Kidney epithelial cell (primary cell): ENCODE measurements around the gene KCNJ5. TPM values are rescaled to one million over a fixed set of nuclear protein-coding genes. Genes with fewer than 3 reads are reported as not detected.

Source experiments
- DNase-seq: peaks from one replicate; pipeline ENCODE4 v3.0.0-alpha.2; 2010; ENCODE audit warnings: low read depth
- H3K27me3 ChIP-seq: 2 replicates; pipeline ENCODE4 v1.6.0; 2011; ENCODE audit warnings: low read length; ENCODE audit not compliant: control insufficient read depth, insufficient read depth
- H3K36me3 ChIP-seq: 2 replicates; pipeline ENCODE4 v1.5.1; 2011; ENCODE audit warnings: low read length; ENCODE audit not compliant: control insufficient read depth, insufficient read depth
- H3K4me3 ChIP-seq: 2 replicates; pipeline ENCODE4 v1.5.1; 2011; ENCODE audit warnings: low read depth, mild to moderate bottlenecking, control low read depth, low read length
- CTCF ChIP-seq: IDR thresholded peaks from 2 replicates; pipeline ENCODE4 v1.5.1; 2011; ENCODE audit warnings: mild to moderate bottlenecking, moderate library complexity, low read length, control low read depth, inconsistent platforms; ENCODE audit not compliant: insufficient read depth, poor library complexity, severe bottlenecking
- total RNA-seq: library from RNA; depleted of rRNA; stranded (reverse); fragments of >200 nt; gene quantifications from 2 replicates; pipeline ENCODE4 v1.2.3, GENCODE V29; 2015

Gene KCNJ5
- total RNA-seq, 1 donor from 2014 or later, result 3.4 TPM

DNA sequence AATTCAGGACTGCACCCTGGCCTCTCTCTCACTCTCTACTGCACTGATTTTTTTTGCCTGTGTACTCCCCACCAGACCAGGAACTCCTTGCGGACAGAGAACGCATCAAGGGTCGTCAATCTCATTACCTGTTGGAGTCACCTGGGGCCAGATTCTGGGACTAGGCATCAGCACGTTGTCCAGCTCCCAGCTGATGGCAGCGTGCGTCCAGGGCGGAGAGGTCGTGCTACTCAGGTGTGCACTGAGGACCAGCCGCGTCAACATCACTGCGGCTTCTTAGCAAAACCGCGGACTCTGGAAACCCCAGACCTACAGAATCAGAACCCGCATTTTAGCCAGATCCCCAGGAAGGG is 13.1 kb downstream of the KCNJ5 start:
- Histone ChIP-seq H3K36me3 (no peaks in the 10 kb centered on the region), H3K4me3 (no peak overlapping the region), H3K27me3 (no peaks in the 10 kb centered on the region)
- DNase-seq, result no peak
- no peak for TF ChIP-seq CTCF

DNA sequence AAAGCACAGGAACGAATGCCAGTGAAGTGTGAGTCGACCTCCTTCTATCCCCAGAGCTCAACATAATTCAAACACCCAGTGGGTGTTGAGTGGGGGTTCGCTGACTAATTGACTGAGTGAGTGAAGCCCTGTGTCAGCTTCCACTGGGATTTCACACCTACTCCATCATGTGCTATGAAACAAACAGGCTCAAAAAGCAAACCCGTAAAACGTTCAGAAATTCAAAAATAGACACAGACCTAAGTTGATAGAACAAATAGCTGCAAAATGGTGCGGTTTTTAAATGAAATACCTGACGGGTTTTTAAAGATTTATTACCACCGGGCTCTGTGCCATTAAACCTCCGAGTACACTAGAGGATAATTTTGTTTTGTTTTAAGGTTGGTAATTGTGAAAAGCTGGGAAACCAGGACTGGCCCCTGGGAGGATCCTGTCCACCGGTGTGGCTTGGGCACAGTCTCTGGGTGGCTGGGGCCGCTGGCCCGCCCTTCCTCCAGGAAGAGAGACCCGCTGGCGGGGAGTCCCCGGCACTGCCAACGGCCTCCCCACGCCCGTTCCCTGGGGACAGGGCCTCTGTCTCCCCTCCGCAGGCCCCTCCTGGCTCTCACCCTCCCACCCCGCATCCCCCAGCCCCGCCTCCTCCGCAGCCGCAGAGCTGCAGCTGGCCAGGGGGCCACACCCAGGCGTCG is 13.6 kb downstream of the KCNJ5 start:
- TF ChIP-seq CTCF, result no peak
- Histone ChIP-seq H3K36me3 (no peaks in the 10 kb centered on the region), H3K27me3 (no peaks in the 10 kb centered on the region), H3K4me3 (peak overlapping the region; percentile 48)
- DNase-seq, result no peak

DNA sequence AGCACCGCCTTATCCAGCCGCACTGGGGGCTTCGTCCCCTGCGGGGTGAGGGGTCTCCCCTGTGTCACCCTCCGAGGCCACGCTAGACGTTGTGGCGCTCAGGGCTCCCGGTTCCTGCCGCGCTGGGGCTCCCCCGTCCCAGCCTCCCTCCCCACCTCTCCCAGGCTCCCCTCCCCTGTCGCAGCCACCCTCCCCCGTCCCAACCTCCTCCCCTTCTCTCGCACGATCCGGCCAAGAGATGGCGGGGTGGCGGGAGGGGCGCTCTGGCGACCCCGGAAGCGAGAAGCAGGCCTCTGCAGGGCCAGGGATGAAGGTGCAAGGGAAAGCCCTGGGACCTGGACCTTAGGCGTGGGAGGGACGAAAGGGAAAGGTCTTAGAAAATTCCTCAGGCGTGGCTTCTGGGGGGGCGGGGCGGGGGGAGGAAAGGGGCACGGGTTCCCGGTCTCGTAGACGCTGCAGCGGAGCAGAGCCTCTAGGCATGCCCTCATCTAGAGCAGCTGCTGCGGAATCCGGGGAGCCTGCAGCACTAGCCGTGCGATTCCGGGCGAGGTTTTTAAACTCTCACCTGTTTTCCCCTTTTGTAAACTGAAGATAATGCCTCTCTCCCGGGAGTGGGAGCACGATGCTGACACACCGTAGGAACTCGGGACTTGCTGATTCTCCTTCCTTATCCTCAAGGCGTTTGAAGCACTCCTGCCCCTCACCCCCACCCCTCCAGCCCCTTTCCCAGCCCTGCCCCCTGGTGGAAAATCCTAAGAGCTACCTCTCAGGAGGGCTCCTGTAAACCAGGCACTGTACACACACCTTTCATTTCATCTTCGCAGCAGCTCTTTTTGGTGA is 14.4 kb downstream of the KCNJ5 start:
- Histone ChIP-seq H3K27me3 (no peaks in the 10 kb centered on the region), H3K4me3 (peak overlapping the region; percentile 48), H3K36me3 (no peaks in the 10 kb centered on the region)
- TF ChIP-seq CTCF, result peak; percentile 72
- DNase-seq, result no peak

DNA sequence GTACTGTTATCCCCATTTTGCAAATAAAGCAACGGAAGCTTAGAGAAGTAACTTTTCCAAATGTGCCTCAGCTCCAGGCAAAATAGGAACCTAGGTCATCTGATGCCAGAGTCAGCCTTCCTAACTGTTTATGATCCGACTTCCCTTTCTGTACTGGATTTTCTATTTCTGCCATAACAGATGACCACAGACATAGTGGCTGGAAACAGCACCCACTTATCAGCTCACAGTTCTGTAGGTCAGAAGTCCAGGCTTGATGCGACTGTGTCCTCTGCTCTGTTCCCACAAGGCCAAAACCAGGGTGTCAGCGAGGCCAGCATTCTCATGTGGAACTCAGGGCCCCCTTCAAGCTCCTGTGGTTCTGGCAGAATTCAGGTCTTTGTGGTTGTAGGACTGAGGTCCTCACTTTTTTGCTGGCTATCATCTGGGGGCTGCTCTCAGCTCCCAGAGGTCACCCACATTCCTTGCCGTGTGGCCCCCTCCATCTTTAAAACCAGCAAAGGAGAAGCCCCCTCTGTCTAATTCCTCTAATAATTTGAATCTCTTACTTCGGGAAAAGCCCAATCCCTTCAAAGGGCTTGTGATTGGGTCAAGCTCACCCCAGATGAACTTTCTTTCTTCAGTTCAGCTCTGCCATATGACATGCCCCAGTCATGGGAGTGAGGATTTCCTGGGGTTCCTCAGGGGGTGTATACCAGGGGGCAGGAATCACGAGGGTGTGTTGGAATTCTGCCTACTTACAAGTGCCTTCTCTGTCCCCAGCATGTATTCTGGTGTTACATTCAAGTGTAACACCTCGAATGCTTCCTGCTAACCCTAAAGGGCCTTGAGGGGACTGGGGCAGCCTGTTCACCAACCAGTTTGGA is 15.3 kb downstream of the KCNJ5 start:
- no peaks in the 10 kb centered on the region for H3K36me3 ChIP-seq
- H3K4me3 ChIP-seq, result no peak overlapping the region
- TF ChIP-seq CTCF, result no peak
- no peaks in the 10 kb centered on the region for H3K27me3 ChIP-seq
- DNase-seq, result no peak

DNA sequence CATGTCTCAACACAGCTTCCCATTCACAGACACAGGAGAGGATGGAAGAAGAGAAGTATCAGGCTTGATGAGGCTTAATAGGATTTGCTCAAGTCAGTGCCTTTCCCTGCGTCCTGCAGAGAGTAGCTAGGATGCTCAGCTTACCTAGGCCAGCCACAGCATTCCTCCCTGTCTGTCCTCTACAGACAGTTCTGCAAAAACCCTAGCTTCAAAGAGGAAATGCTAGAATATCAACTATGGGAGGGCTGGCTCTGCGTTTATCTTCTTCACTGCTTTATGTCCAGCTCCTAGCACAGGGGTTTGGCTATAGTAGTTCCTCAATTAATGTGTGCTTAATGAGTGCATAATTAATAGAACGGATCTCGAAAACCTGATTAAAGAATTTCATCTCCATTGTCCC is 16.4 kb downstream of the KCNJ5 start:
- H3K4me3 ChIP-seq, result no peak overlapping the region
- DNase-seq, result no peak
- TF ChIP-seq CTCF, result no peak

More for the DNA sequence above, 16.4 kb downstream of the KCNJ5 start:
- Histone ChIP-seq H3K36me3 (no peaks in the 10 kb centered on the region), H3K27me3 (no peaks in the 10 kb centered on the region)
